Activated naive CD4-positive, alpha-beta T cell treated with Interleukin-2 at 50 U/mL for 16 hours (primary cell): Measurements from ENCODE around the gene KMT2D.
A peak's percentile ranks its signal among the peaks of the same experiment; 100 is the strongest.

Experiments
- DNase-seq: peaks from one replicate; pipeline ENCODE4 v3.0.0-alpha.2; 2020

KMT2D gene

DNA sequence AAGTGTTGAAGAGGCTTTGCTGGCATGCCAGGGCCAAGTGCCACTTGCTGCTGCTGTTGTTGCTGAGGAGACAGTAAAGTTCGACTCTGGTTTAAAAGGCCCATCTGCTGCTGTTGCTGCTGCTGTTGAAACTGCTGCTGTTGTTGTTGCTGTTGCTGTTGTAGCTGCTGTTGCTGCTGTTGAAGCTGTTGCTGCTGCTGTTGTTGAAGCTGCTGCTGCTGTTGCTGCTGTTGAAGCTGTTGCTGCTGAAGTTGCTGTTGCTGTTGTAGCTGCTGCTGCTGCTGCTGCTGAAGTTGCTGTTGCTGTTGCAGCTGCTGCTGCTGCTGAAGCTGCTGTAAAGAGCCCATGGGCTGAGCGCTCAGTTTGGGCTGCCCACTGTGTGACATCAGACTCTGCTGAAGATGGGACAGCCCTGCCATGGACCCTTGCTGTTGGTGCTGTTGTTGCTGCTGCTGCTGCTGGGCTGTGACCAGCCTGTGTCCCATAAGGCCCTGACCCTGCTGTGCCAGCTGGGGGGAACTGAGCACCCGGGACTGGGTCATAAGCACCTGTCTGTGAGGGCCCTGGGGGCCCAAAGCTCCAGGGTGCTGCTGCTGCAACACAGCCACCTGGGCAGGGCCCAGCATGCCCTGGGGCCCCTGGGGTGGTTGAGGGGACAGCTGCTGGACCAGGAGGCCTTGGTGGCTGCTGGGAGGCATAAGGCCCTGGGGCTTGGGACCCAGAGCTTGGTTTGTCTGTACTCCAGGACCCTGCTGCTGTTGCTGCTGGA is 27.7 kb downstream of the KMT2D start:
- no peak for DNase-seq

DNA sequence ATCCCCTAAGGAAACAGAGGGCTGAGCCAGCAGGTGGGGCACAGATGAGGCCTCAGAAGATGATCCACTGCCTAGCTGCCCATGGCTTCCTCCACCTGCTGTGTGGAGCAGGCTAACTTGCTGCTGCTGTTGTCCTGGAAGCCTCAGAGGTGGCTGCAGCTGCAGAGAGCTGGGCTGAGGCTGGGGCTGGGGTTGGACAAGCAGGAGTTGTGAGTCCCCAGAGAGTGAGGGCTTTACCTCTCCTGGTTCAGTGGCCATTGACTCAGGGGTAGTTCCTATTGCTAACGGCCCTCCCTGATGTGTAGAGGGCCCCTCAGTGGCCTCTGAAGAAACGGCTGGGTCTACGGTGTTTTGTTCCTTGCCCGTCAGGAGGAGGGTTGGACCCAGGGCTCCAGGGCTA is 28.3 kb downstream of the KMT2D start:
- DNase-seq: no peak

DNA sequence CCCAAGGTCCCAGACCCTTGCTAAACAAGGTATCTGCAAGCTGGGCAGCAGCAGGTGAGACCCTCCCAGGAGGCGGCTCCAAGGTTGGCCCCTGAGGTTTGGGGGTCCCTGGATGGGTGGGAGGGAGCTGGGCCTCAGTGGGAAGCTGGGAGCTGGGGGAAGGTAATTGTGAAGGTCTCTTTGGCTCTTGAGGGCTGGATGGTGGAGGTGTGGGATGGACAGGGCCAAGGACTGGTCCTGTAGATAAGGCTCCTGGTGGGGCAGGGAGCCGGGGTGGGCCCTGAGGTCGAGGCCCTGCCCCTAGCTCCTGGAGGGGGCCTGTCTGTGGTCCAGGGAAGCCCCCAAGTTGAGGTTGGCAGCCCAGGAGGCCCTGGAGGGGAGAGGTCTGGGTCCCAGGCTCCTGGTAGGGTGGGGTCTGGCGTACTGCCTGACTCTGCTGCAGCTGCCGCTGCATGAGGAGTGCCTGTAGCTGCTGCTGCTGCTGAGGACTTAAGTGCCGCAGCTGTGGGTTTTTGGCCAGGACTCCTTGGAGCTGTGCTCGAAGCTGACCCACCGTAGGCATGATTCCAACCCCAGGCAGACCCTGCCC is 28.9 kb downstream of the KMT2D start:
- DNase-seq: no peak

DNA sequence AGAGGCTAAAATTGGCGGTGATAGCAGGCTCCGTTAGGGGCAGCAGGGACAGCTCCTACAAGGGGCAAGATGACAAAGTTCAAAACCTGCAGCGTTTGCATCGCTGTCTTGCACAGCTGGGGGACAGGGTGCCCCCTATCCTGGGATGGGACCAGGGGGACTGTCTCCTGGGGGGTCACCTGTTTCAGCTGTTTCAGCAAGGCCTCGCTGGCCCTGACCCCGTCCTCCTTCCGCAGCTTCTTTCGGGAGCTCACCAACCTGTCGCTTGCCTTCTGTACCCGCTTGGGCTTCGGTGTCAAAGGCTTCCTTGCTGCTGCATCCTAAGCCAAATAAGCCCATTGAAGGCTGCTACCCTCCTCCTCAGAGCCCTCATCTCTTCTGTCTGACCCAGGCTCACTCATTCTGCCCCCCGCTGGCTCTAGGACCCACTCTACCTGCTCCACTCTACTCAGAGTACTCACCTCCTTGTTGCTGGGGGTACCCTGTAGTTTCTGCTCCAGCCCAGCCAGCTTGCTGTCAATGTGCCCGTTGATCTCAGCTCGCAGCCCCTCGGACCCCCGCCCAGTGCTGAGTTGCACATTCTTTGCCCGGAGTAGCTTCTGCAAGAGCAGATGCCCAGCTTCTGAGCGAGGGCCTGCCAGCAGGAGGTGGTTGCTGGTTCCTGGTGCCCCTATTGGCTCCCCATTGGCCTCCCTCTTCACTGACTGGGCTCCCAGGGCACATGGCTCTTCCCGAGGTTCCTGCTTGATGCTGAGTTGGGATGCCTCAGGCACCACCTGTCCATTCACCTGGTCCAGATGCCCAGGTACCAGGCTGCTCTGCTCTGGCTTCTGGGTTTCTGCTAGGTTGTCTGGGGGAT is 29.7 kb downstream of the KMT2D start:
- DNase-seq: no peak

DNA sequence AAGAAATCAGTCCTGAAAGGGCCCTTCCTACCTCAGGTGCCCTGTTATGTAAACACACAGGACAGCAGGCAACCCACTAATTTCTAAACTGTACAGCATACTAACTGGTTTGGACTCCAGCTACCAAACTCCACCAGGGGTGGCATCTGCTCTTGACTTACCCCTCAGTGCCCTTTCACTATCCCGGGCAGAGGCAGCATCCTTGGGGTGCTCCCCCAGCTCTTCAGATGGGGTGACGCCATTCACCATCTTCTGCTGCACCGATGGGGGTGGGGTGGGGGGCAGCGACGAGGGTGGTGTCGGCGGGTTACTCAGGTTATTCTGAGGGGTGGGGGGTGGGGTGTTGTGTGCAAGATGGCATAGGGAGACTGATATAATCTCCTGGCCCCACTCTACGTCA is 30.5 kb downstream of the KMT2D start:
- no peak for DNase-seq

DNA sequence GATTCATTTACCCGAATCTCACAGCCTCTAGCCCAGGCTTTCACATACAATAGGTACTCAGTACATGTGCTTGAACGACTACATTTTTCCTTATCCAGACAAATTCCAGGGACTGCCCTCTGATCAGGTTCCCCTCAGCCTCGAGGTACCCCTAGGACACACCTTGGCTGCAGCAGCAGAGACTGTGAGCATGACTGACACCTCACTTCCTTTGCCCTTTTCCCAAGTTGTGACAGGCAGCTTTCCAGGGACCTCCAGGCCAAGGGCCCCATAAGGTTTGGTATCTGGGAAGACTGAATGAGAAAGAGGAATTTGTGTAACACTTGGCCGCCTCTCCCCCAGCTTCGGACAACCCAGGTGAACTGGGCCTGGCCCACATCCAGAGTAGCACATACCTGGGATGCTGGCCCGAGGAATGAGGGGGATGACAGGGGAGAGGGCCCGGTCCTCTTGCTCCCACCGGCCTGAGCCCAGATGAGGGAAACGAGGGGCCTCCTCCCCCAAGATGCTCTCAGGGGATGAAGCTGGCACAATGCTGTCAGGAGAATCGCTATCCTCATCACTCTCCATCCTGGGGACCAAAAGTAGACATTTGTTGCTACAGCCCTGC is 31.8 kb downstream of the KMT2D start:
- DNase-seq: no peak

DNA sequence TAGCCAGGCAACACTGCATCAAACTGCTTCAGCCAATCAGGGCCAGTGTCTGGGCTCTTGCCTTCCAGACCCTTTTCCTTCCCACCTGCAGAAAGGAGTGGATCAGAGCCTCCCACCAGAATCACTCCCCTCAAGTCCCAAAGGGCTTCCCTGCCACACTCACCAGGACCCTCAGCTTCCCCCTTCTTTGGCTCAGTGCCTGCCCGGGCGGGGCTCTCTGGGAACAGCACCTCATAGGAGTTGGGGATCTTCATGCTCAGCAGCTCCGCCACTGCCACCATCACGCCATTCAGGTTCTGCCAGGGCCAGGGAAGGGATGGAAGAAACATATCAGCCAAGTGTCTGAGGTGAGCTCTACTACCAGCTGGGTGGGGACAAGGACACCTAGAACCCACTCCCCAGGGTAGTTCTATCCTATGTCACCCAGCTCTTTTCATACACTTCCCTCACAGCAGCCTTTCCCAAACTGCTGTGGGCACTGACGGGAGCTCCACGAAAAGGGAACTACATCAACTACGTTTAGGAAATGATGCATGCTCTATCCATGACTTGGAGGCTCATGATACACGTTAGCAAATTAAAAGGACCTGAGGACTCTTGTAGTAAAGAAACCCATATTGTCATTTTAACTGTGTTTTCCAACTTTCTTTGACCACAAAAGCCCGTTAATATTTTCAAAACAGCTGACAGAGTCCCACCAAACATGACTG is 32.6 kb downstream of the KMT2D start:
- DNase-seq: no peak

DNA sequence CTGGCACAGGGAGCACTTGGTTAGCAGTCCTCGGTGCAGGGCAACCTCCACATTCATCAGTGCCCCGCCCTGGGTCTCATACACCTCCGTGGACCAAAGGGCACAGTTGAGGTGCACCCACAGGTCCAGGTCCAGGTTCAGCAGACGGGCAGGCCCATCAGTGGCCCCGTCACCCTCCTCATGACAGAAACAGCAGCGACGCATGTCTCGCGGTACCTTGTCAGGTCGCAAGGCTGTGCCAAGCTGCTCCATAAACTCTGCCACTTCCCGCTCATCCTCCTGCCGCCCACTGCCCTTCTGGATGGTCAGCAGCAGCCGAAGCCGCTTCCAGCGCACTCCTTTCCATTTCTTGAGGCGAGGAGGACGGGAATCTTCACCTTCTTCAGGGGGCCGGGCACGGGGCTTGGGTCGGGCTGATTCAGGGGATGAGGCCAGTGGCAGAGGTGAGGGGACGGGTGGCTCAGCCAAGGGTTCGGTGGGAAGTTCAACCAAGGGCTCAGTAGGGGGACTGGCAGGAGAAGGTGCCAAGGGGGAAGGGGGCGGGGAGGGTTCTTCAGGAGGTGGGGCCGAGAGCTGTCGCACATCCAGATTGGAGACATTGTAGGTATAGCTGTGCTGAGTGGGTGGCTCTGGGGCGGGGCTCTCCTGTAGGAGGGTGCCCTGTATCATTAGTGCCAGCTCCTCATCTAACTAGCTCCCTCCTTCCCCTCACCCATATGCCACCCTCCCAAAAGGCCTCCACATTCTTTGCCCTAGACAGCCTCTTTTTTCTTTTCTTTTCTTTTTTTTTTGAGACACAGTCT is 33.7 kb downstream of the KMT2D start:
- no peak for DNase-seq

DNA sequence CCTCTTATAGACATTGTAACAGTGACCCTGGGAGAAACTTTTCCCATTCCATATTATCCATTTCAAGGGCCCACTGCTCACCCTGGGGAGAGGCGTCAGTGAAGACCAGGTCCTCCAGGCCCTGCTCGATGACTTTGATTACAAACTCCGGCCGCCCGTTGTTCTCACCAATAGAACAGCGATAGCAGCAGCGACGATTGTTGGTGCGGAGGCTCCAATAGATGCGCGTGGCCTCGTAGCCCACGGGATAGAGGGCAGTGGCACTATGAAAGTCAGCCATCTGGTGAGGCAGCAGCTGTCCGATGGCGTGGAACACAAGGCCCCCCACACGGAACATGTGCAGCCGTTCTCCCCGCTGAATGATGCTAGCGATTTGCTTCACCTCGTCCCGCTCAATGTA is 34.5 kb downstream of the KMT2D start:
- no peak for DNase-seq

DNA sequence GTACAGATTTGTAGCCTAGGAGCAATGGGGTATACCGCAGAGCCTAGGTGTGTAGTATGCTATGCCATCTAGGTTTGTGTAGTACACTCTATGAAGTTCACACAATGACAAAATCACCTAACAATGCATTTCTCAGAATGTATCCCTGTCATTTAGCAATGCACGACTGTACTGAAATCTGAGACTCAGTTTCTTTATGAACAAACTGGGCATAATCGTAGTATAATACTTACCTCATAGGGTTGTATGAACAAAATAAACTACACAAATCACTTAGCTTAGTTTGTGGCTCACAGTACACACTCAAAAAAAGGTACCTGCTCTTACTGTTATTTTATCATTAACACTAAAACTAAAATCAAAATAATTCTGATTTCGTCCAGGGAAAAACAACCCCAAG is 35.1 kb downstream of the KMT2D start:
- no peak for DNase-seq

DNA sequence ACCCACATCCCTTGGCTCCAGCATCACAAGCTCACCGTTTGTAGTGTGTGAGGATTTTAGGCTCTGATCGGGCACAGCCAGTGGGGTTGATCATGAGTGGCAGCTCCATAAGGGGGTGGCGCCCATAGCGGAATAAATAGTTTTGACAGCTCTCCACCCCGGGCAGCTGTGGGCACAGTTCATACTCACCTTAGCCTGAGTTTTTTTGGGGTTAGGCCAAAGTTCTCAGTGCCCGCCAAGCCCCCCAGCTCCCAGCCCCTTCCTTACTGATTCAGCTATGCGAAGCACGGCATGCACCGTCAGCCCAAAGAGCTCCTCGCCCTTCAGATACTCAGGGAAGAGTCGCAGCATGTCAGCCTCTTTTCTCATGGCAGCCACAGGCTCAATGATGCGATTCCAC is 36.1 kb downstream of the KMT2D start:
- DNase-seq: no peak

DNA sequence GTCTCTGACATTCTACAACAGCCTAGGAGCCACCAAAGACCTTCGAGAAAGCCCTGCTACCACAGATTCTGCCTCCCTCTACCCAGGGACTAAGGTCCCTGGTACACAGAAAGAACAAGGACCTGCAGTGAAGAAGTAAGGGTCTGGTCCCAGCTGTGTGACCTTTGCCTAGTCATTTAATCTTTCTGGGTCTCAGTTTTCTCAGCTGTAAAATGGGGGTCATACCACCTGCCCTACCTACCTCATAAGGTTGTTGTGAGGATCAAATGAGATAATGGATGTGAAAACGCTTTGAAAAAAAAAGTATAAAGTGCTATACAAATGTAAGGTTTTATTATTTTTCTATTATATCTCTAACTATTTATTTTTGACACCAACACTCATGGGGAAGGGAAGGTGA is 36.8 kb downstream of the KMT2D start:
- DNase-seq: no peak

DNA sequence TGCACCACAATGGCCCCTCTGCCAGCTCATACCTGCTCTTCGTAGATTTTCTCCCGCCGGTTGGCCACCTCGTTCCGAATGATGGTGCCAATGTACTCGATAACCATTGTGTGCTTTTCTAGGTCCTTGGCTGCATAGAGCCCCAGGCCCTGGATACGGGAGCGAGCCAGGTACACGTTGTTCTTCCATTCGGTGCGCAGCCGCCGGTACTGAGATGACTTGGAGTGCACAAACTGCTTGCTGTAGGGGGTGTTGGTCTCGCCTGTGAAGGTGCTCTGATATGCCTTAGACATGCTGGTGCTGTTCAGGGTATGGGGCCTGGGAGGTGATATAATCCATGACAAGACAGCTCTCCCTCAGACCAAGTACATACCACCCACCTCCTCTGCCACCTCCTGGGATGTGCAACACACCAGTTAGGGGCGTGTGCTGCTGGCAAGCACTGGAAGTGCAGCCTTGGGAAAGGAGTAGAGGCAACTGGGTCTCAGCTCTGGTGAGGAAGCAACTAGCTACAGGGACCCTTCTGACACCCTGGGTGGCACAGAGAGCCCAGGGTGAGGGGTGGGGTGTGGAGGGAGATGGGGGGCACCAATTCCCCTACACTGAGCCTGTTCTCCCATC is 37.9 kb downstream of the KMT2D start:
- no peak for DNase-seq

DNA sequence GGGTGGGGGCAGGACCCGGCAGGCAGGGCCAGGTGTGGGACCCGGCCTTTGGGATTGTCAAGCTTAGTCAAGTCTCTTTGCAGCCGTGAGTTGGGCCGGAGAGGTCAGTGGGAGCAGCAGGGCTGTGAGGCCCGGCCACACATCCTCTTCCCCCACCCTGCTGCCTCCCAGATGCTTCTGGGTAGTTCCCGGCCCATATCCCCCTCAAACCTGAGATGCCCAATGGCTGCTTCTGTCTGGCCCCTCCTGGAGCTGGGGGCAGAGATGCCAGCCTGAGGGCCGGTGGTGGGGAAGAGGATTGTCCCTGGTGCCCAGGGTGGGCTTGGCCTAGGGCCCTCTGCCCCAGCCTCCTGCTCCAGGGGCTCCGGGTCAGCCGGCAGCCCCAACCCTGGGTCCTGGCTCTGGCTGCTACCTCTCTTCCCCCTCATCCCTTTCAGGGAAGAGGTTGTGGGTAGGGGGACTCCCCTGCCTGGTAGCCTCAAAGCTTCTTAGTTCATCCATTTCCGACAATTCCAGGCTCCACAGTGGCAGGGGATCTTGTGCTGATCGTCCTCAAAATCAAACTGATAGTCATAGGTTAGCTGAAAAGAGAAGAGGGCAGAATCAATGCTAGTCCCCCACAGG is 39.2 kb downstream of the KMT2D start:
- DNase-seq: no peak

DNA sequence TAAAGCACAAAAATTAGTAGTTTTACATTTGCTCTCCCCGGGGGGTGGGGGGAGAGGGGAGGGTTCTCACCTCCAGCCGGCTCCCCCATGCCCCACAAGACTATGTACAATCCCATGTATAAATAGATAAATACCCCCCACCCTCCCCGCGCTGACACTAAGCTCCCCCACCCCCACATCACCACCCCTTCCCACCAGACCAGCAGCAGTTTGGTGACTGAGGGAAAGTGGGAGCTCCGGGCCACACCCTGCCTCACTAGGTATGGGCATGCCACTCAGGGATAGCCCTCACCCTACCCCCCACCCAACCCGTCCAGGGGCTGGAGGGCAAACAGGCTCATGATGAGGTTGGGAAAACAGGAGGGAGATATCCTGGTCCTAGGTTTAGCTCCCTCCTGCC is 40.2 kb downstream of the KMT2D start:
- DNase-seq: no peak

DNA sequence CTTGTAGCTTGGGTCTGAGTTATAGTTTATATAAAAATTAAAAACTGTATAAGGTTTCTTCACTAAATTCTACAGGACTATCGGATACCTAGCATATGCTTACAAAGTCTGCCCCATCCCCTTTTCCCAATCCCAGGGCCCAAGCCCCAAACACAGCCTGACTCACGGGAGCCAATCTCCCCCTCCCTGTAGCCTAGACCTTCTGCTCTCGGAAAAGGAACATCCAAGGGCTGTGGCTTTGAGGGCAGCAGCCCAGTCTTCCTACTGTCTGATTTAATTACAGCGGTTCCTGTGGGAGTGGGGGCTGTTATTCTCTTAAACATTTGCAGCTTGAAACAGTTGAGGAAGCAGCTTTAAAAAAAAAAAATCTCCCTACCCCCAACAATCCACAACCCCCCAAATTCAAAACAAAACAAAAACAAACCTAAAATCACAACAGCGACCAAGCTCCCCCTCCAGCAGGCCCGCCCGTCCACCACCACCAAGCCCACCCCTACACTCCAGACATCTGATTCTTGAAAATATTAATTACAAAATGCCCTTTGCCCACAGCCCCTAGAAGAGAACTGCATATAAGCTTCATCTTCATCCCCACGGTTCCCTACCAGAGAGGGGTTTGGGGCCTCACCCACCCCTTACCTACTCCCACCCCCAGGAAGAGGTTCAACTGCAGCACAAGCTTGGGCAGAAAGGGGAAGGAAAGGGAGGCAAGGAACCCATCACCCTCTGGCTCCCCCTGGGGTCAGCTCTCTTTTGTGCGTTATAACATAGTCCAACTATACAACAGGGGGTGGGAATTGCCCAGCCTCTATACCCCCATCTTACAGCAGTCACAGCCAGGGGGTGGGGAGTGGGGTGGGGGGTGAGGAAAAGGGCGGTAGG is 40.9 kb downstream of the KMT2D start:
- peak; percentile 42 for DNase-seq

DNA sequence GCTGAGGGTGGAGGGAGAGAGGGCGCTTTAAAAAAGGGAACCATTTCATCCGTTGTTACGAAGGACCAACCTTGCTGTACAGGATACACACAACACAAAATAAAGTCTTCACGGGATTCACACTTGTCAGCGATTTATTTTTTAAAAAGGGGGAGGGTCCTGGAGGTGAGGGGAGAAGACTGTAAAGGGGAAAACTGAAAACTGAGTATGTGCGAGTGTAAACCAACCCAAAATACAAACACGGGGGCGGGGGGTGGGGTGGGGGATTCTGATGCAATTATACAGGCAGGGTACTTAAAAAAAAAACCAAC is 41.5 kb downstream of the KMT2D start:
- no peak for DNase-seq

DNA sequence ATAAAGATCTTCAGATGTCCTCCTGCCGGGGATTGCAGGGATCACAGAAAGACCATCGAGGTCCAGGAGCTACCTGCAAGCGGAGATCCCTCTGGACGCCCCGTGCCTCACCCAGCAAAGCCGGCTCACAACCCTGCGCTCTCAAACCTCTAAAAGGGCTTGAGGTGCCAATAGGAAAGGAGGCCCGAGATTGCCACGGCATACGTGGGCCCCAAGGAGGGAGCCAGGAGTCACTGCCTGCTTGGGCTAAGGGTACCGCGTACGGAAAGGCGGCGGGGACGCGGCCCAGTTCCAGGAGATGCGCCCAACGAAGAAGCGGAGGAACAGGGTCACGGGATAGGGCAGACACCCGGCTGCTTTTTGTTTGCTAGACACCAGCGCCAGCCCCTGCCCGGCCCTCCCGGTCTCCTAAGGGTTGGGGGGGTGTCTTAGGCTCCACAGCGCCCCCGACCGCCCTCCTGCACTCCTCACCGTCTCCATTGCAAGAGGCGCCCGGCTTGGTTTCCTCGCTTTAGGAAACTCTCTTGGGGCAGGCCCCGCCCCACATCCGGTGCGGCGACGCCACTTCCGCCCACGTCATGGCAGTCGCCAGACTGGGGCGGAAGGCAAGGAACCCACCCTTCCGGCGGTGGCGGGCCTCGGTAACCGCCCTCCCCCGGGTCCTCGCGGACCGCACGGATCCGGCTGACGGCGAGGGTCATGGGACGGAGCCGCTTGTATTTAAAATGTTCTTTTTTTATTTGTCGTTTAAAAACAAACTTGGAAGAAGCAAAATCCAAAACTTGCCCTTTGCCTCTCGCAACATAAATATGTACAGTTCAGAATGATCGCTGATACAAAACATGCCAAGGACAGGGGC is 42.1 kb downstream of the KMT2D start, which contains the start of gene PRKAG1:
Gene PRKAG1, minus strand, starts transcription at position 516 of the 859 bp plus-strand sequence. Its CDS starts 36 bp downstream, at position 480.
- peak; percentile 96 for DNase-seq

DNA sequence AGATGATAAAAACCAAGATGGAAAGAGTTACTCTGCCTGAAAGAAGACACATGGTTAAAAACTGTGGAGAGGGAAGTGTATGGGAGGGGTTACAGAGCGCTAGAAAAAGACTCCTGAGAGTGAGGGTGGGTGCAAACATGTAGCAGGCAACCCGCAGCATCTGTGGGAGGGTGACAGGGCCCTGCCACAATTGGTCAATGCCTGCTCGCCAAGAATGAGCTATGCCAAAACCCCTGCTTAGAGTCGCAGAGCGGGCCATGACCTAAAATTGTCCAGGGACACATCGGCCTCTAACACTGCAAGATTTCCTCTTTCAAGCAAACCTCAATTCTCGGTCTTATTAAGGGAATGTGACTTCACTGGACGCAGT is 42.7 kb downstream of the KMT2D start:
- DNase-seq: peak; percentile 61
